Measurements from ENCODE around the gene OVOL3.

- TF ChIP-seq POLR2A (IDR thresholded peaks at IDR 0.05): no peak
- TF ChIP-seq CTCF (IDR thresholded peaks at IDR 0.05): no peak
These were observed 37.6 kb upstream of the OVOL3 start for GRCh38 chr19:36073121-36073876.

Measured in breast epithelium (tissue), 3 donors.